Neural crest cell (in vitro differentiated cells): Measurements from ENCODE around the gene MFAP4. TPM values are rescaled to one million over a fixed set of nuclear protein-coding genes. Genes with fewer than 3 reads are reported as not detected.

Source experiments
- DNase-seq: peaks from one replicate; pipeline ENCODE4 v3.0.0; 2021; ENCODE audit warnings: low read depth, mixed read lengths, low spot score
- H3K27ac Mint-ChIP-seq: one replicate; pipeline ENCODE4 v1.8.0; 2021; ENCODE audit warnings: mild to moderate bottlenecking, mixed read lengths; ENCODE audit not compliant: unreplicated experiment
- H3K27me3 Mint-ChIP-seq: 2 replicates; pipeline ENCODE4 v1.8.0; 2021; ENCODE audit warnings: low read depth, mild to moderate bottlenecking, mixed read lengths
- H3K36me3 Mint-ChIP-seq: 2 replicates; pipeline ENCODE4 v1.8.0; 2021; ENCODE audit warnings: low read depth, mild to moderate bottlenecking, mixed read lengths
- H3K4me1 Mint-ChIP-seq: 2 replicates; pipeline ENCODE4 v1.8.0; 2021; ENCODE audit warnings: mixed read lengths
- H3K4me3 Mint-ChIP-seq: one replicate; pipeline ENCODE4 v1.8.0; 2021; ENCODE audit warnings: mild to moderate bottlenecking, mixed read lengths
- H3K9me3 Mint-ChIP-seq: 2 replicates; pipeline ENCODE4 v1.8.0; 2021; ENCODE audit warnings: mixed read lengths
- total RNA-seq: library from RNA; stranded (reverse); gene quantifications from 2 replicates; pipeline ENCODE4 v1.2.1, GENCODE V29; 2021
- TF ChIP-seq, protein P1 (sequence below): fragments of 200-600 bp; sonication (generic); conservative IDR thresholded peaks from 2 replicates; pipeline ENCODE4 v1.5.0; 2021; ENCODE audit warnings: antibody characterized with exemption, mild to moderate bottlenecking

The MFAP4 gene
- total RNA-seq, 1 donor from 2014 or later, result 0.26 TPM

DNA sequence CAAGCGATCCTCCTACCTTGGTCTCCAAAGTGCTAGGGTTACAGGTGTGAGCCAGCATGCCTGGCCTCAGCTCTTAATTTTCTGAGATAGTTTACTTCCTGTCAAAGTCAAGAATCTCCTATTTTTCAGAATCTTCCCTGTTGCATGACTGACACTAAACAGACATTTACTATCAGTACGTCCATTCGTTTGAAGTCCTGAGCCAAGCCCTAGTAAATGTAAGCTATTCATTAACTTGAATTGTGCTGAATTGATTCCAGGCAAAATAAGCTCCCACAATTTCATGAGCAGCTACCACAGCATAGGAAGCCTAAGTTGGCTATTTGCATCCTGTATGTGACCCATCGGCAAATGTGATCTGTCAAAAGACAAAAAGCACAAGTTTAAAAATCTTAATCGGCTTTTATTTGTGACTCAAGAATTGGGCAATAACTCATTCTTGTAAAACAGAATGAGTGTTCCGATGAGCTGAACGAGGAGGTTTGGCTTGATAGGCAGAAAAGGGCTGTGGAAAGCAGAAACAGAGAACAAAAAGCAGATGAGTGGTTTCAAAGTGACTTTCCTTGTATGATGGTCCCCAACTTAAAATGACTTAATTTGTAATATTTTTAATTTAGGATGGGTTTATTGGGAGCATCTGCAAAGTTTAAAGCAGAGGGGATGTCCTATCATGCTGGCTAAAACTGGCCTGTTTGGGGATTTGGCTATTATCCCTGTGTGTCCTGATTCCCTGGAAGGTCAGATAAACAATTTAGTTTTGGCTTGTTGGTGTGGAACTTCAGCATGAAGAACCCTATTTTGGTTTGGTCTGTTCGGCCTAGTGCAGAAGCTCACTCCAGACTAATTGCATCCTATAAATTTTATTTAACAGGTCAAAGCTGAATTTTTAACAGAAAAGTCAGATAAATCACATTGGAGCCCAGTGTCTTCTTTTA, 38.2 kb upstream of the MFAP4 start:
- no peak overlapping the region for H3K27ac Mint-ChIP-seq
- TF ChIP-seq, protein P1, sequence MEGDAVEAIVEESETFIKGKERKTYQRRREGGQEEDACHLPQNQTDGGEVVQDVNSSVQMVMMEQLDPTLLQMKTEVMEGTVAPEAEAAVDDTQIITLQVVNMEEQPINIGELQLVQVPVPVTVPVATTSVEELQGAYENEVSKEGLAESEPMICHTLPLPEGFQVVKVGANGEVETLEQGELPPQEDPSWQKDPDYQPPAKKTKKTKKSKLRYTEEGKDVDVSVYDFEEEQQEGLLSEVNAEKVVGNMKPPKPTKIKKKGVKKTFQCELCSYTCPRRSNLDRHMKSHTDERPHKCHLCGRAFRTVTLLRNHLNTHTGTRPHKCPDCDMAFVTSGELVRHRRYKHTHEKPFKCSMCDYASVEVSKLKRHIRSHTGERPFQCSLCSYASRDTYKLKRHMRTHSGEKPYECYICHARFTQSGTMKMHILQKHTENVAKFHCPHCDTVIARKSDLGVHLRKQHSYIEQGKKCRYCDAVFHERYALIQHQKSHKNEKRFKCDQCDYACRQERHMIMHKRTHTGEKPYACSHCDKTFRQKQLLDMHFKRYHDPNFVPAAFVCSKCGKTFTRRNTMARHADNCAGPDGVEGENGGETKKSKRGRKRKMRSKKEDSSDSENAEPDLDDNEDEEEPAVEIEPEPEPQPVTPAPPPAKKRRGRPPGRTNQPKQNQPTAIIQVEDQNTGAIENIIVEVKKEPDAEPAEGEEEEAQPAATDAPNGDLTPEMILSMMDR, result no peak
- no peaks in the 10 kb centered on the region for H3K4me1 Mint-ChIP-seq
- DNase-seq, result no peak
- H3K27me3 Mint-ChIP-seq, result no peaks in the 10 kb centered on the region
- H3K36me3 Mint-ChIP-seq, result no peaks in the 10 kb centered on the region
- H3K4me3 Mint-ChIP-seq, result no peak overlapping the region
- no peaks in the 10 kb centered on the region for H3K9me3 Mint-ChIP-seq

DNA sequence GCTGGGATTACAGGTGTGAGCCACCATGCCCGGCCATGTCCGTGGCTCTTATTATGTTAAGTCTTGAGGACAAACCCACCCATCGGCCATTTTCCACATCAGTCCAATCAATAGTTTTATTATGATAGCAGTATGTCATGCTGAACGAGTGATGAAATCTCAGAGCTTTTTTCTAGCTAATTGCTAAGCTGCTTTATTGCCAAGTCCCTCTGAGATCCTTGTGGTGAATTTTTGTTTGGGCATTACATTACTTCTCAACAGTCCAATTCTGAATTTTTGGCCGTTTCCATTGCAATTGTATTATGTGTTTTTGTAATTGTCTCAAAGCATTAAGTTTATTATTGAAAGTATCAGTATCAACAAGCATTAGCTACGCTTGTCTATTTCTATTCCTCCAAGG, 34.9 kb upstream of the MFAP4 start:
- H3K4me3 Mint-ChIP-seq, result no peak overlapping the region
- no peak for DNase-seq
- H3K4me1 Mint-ChIP-seq, result no peaks in the 10 kb centered on the region
- H3K27me3 Mint-ChIP-seq, result no peaks in the 10 kb centered on the region
- H3K27ac Mint-ChIP-seq, result no peak overlapping the region
- no peaks in the 10 kb centered on the region for H3K36me3 Mint-ChIP-seq
- TF ChIP-seq, protein P1, result no peak
- no peaks in the 10 kb centered on the region for H3K9me3 Mint-ChIP-seq

DNA sequence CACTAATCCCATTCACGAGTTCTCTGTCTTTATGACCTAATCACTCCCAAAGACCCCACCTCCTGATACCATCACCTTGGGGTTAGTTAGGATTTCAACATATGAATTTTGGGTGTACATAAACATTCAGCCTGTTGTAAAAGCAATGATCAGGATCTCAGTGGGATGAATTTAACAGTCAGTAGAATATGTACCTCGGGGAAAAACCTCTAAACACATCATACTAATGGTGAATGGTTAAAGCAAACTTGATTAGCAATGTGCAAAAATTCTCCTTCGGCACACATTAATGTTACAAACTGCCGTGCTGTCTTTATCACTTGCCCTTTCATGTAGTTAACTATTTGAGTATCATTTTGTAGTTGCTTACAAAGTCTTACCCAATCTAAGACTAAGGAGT, 34.2 kb upstream of the MFAP4 start:
- no peak overlapping the region for H3K4me3 Mint-ChIP-seq
- TF ChIP-seq, protein P1, result no peak
- no peak for DNase-seq
- no peaks in the 10 kb centered on the region for H3K4me1 Mint-ChIP-seq
- no peaks in the 10 kb centered on the region for H3K36me3 Mint-ChIP-seq
- H3K27ac Mint-ChIP-seq, result no peak overlapping the region
- no peaks in the 10 kb centered on the region for H3K27me3 Mint-ChIP-seq
- no peaks in the 10 kb centered on the region for H3K9me3 Mint-ChIP-seq

DNA sequence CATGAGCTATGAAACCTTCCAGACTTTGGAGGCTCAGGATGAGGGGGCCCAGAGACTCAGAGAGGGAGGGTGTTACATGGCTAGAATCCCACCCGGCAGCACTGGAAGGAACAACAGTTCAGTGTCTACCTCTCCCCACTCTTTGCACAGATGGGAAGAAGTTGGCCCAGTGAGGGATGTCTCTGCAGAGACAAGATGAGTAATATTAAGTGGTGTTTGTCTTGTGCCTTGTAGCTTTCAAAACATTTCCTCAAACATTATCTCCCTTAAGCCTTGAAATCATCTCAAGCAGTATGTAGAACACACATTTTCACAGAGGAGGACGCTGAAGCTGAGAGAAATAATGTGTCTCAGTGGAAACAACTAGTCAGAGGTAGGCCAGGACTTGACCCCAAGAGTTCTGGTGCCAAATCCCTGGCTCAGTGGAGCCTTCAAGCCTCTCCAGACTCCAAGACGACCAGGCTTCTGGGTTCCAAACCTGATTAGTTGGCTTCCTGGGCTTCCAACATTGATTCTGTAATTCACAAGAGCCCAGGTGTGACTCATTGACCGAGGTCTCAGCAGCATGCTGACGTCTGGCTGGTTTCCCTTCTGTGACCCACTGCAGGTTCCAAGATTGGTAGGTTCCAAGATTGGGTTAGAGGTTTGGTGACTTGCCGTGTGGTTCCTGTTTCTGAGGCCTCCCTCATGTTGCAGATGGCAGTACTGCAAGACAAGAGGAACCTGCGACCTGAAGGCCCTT, 31.4 kb upstream of the MFAP4 start:
- no peaks in the 10 kb centered on the region for H3K9me3 Mint-ChIP-seq
- TF ChIP-seq, protein P1, result no peak
- no peak overlapping the region for H3K27ac Mint-ChIP-seq
- no peak for DNase-seq
- no peaks in the 10 kb centered on the region for H3K4me1 Mint-ChIP-seq
- no peaks in the 10 kb centered on the region for H3K27me3 Mint-ChIP-seq
- no peaks in the 10 kb centered on the region for H3K36me3 Mint-ChIP-seq
- no peak overlapping the region for H3K4me3 Mint-ChIP-seq

DNA sequence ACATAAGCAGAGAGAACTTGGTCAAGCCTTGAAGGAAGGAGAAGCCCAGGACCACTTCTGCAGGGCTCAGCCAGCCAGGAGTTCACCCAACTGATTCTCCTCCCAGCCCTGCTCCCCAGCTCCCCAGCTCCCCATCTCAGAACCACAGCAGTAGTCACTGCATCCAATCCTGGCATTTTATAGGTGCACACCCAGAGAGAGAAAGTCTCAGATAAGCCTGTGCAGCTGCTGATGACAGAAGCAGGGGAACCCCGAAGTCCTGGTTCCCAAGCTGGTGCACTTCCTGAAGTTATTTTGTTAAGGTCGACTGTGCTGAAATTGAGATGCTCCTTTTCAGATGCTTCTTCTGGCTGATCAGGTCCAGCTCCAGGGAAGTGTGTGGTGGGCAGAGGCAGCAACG, 30.6 kb upstream of the MFAP4 start:
- Mint-ChIP-seq H3K4me3 (no peak overlapping the region), H3K4me1 (no peaks in the 10 kb centered on the region), H3K9me3 (no peaks in the 10 kb centered on the region), H3K36me3 (no peaks in the 10 kb centered on the region), H3K27me3 (no peaks in the 10 kb centered on the region), H3K27ac (no peak overlapping the region)
- TF ChIP-seq, protein P1, result no peak
- DNase-seq, result no peak
